SKM-1 (cell line): ENCODE measurements around the gene JADE2.
A peak's percentile ranks its signal among the peaks of the same experiment; 100 is the strongest.
"Not testable (repeated sequence)": the region's sequence is repeated elsewhere in the genome, so short reads cannot be mapped to it uniquely, and the experiment has no call there.

Source experiments
- DNase-seq: peaks from one replicate; lab custom pipeline; 2025; ENCODE audit not compliant: unreplicated experiment; lab: John Stamatoyannopoulos, UW

JADE2 gene

DNA sequence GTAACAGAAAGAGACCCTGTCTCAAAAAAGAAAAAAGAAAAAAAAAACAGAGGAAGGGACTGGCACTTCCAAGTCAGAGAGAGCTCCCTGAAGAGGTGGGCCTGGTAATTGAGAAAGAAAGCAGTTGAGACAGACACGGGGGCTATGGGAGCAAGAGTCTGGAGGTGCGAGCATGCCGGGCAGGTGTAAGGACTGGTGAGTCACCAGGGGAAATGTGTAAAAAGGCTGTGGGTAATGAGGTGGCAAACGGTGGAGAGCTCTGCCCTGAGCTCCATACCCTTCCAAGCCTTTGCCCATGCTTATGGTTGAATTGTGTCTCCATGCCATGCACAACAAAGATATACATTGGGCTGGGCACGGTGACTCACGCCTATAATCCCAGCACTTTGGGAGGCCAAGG lies 18.0 kb upstream of the JADE2 start:
- no peak for DNase-seq

- no peak for DNase-seq
These were observed 16.8 kb upstream of the JADE2 start for GRCh38 chr5:134508521-134509195.

DNA sequence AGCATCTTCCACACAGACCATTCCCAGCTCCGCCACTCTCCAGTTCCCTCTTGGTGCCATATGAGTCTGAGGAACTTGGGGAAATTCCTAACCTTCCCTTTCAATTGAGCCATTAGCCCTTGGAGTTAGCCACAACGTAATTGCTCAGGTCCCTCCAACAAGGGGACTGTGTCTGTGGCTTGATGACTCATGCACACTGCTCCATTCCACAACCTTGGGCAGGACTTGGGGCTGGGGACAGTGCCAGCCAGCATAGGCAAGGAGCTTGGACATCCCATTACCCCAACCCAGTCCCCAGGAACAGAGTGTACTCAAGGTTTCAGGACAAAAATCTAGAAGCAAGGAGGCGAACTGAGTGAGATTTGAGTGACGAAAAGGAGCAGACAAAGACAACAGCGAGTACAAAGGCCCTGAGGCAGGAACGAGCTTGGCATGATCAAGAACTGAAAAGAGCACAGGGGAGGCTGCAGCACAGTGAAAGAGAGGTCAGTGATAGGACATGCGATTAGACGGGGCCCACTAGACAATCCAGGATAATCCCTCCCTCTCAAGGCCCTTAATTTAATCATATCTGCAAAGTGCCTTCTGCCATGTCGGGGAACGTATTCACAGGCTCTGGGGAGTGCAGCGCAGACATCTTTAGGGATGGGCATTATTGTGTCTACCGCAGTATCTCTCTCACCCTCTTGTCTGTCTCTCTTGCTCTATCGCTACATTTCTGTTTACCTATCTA lies 16.0 kb upstream of the JADE2 start:
- DNase-seq, result no peak

DNA sequence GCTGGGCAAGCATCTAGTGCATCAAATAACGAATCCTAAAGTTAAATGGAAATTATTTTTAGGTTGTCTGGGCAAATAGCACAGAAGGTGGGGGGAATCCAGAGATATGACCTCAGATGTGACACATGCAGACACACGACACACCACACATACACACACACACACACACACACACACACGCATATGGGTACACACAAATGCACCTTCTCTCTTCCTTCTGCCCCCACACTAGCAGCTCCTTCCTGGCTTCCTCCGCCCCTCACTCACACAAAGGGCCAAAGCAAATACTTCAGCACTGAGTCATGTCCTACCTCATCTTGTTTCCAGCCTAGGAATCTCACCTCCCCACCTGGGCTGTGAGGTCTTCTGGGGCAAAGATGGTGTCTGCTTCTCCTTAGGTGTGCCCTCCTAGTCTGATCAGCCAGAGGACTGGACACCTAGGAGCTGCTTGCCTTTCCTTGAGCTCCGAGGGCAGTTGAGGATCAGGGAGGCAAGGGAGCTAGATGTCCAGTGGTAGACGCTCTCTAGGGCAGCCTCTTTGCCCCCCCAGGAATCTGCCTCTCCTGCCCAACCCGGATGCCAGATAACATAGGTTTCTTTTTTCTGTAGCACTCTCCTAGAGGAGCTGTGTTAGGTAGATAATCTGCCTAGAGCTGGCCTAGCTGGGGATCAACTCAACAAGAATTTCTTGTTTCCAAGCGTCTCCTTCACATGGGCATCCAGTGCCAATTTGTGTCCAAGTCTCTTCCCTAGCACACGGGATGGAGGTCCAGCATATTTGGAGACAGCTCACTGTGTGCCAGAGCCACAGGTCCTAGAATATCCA lies 14.3 kb upstream of the JADE2 start:
- DNase-seq, result no peak

DNA sequence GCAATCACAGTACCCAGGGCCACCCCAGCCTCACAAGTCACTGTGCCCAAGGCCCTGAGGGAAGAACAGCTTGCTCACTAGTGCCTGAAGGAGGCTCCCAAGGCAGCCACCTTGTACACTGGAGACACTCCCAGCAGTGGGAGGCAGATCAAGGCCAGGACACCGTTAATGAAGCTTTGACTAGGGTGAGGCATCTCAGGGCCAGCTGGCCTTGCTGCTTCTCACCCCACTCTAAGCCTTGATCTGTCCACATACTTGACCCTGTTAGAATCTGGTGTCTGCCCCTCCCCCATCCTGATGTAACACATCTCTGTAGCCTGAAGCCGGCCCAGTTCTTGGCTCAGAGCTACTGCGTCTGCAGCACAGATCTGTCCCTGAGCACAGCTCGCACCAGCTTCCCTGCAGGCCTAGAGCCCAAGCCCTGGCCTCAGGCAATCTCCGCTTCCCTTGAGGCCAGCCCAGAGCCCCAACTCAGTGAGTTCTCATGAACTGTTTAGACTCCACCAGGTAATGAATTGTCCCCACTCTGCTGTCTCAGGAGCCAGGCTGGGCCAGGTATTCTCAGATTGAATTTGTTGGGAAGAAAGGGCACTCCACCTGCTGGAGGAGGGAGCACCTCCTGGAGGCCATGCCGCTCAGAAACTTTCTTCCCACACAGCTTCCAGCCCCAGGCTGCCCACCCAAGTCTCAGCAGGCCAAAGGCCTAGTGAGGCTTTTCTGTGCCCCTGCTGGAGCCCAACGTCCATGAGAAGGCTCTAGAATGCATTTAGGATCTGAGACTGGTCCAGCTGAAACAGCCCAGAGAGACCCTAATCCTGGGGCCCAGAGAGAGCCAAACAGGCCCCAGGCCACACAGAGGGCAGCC lies 13.4 kb upstream of the JADE2 start:
- no peak for DNase-seq

DNA sequence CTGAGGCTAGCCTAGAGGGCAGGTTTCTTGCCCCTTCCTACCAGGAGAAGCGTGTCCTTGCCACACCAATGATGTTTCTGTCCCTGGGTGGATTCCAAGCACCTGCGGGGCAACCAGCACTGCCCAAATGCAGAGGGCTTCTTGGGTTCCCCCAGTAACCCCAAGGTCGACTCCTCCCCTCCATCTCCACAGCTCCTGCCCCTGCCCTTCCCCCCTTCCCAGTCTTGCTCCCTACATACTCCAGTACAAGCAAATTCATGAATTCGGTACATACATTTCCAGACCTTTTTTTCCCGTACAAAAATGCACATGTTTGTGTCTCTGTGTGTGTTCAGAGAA lies 12.8 kb upstream of the JADE2 start:
- no peak for DNase-seq

GRCh38 chr5:134515801-134516200 lies 9.7 kb upstream of the JADE2 start:
- DNase-seq, result no peak

GRCh38 chr5:134516984-134517383 lies 8.5 kb upstream of the JADE2 start:
- DNase-seq, result not testable (repeated sequence)

DNA sequence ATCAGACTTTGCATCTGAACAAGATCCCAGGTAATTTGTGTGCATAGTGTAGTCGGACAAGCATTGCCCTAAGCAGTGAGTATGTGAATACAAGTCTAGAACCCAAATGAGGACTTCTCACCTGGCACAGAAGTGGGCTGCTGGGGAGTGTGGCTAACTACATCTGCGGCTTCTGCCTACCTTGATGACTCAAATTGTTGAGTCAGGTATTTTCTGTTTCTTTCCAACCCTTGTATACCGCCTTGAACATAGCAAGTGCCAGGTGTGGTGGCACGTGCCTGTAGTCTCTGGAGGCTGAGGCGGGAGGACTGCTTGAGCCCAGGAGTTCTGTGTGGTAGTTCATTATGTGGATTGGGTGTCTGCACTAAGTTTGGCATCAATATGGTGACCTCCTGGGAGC lies 7.9 kb upstream of the JADE2 start:
- DNase-seq, result no peak

- no peak for DNase-seq
These were observed 5.5 kb upstream of the JADE2 start for GRCh38 chr5:134519989-134520388.

- peak; percentile 67 for DNase-seq
These were observed 3.6 kb upstream of the JADE2 start for GRCh38 chr5:134521841-134522240.

DNA sequence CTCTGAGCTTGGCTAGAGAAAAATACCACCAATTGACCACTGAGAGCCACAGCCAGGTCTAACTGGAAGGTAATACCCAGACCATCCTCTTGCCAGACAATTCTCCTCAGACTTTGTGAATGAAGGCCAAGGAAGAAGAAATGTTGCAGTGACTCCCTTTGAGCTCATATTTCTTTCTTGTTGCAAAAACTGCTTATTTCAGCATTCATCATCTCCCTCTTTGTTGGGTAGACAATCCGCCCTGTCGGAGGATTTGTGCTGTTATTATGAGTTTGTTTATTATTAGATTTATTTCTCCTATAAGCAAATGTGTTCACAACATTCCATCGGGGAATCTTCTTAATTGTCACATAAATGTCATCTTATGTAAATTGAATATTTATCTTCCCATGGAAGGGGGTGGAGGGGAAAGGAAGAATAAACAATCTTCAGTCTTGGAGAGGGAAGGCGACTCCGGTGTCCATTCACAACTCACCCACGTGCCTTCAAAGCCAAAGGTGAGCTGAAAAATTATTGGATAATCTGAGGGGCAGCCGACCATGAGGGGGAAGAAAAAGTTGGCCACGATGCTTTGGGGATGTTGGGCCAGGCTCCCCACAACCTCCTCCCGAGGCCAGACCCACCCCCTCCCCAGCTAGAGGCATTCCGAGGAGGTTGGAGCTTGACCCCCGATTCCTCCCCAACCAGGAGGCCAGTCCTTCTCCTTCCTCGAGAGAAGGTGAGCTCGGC lies 1.8 kb upstream of the JADE2 start:
- DNase-seq, result no peak

DNA sequence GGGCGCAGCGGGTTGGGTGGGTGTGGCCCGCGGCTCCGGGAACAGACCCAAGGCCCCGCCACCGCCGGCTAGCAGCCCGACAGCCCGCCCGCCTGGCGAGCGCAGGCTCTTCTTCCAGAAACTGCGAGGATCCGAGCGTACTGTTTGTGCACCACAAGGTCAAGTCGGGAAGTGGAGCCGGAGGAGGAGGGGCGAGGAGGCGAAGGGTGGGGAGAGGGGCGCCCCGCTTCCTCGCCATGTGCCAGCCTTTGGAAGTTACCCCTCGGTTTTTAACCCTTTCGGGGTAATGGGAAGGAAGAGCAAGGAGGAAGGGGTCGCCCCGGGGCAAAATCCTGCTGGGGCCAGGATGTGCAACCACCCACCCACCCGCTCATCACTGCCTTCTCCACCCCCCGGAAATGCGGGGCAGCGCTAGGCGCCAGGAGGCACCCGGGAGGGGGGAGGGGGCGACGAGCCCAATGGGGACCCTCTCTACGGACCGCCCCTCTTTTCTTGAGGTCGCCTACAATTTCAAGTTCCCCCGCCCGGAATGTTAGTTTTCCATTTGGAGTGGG lies 1.1 kb upstream of the JADE2 start:
- peak; percentile 65 for DNase-seq

DNA sequence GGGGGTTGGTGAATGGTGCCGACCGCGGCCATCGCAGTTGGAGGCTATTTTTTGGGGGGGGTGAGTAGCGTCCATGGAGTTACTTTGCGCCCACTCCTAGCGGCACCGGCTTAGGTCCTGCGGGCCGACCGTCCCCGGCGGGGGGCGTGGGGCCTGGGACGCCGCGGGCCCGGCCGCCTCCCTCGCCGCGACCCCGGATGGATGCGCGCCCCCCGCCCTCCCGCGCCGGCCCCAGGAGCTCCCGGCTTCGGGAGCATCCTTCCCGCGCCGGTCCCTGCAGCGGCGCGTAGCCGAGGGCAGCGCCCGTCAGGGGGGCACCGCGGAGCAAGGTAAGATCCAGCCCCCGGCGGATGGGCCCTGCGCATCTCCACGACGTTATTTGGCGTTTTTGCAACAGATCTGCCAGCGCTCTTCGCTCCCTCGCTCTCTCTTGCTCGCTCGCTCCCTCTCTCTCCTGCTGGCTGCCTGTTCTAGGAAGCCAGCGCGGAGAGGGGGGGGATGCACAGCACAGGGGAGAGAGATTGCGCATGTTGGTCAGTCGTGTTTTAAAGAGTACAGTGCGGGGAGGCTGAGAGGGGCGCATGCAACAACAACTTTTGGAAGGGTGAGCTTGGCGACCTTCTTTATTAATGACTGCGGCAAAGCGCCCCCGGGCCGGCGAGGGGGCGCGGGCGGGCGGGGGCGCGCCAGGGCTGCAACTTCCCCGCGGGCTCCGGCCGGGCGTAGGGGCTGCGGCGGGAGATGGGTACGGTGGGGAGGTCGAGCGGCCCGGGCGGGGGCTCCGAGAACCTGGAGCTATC lies 413 bp downstream of the JADE2 start:
- no peak for DNase-seq

DNA sequence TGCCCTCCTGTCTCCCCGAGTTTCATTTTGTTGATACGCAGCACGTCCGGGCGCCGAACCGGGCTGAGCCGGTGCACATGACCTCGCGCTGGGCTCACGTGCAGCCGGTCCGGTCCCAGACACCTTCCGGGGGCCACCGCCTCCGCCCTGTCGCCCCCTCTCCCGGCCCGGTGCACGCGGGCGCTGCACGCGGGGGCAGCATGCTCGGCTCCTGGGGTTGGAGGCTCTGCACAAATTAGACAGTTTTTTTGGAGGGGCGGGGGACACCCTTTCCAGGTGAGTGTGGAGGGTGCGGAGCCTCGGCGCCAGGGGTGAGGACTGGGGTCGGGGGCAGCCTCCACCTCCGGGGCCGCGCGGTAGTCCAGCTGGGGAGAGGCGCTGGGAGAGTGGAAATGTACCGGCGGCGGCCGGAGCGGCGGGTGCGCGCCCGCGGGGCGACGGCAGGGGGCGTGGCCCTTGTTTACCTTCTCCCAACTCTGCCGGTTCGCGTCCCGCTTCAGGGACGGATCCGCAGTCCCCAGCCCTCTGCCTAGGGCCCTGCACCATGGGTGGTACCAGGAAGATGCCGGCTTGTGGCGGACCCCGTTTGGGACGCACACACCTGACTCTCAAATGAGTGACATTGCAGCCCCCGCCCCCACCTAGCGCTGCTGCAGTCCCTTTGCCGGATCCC lies 1.1 kb downstream of the JADE2 start:
- peak; percentile 87 for DNase-seq

DNA sequence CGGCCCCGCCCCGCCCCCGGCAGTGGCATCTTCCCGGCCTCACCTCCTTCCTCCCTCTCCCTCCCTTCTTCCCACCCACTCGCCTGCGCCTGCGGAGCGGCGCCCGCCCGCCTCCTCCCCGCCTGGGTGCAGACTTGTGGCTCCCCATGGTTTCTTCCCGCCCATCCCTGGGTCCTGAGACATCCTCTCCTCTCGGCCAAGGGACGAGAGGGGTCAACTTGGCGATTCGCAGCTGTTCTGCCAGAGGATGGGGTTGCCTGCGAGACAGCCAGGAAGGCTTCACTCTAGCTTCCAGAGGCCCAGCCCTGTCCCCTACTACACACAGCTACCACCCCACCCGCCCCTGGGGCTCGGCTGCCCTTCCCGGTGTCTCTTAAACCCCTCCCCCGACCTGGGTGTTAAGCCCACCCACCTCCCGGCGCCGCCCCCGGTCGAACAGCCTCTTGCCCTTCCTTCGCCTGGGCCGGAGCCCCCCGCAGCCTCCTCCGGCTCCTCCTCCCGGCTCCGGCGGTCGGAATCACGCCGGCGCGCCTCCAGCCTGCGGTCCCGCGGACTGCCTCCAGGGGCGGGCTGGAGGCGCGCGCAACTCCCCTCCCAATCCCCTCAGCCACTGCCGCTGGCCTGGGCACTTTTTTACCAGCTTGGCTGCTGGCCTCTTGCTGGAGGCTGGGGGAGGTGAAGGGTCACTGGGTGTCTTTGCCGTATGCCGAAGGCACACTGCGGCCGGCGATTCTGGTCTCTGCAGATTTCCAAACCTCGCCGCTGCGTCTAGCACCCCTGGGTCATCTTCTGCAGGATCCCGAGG lies 1.9 kb downstream of the JADE2 start:
- DNase-seq, result no peak

GRCh38 chr5:134527961-134528424 lies 2.5 kb downstream of the JADE2 start:
- no peak for DNase-seq

DNA sequence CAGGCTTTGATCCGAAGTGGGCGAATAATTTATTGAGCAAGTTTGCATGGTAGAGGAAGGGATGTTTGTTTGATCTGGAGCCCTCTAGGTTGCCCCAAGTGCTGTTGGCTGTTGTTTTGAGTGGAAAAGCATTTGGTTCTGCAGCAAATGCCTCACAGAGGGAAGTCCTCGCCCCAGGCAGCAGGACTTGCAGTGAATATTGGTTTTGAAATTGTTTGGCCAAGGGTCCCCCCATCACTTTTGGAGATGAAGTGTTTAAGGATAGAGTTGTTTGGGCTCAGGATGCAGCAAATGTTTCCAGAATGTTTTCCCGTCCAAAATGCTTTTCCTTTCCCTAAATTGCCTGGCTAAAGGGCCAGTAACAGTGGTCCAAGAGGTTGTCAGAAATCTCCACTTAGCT lies 3.1 kb downstream of the JADE2 start:
- DNase-seq, result no peak
